ENCODE data around the gene PLEKHH2. TPM values are rescaled to one million over a fixed set of nuclear protein-coding genes. Genes with fewer than 3 reads are reported as not detected.

The PLEKHH2 gene
- total and polyA plus RNA-seq, 2 experiments from 2014 or later: 3.3 to 5.1 TPM

- Histone ChIP-seq H3K4me3 (no peak overlapping the region), H3K9me3 (ENCODE audit: low read depth) (no peaks in the 10 kb centered on the region), H3K27ac (no peak overlapping the region), H3K36me3 (replicated peaks; ENCODE audit: insufficient read depth, low read depth) (no peaks in the 10 kb centered on the region), H2AFZ (no peak overlapping the region), H3K4me1 (ENCODE audit: insufficient read depth) (no peaks in the 10 kb centered on the region), H3K79me2 (no peaks in the 10 kb centered on the region), H3K9me2 (replicated peaks; ENCODE audit: insufficient read depth) (no peaks in the 10 kb centered on the region), H3K4me2 (no peak overlapping the region), H3K27me3 (no peaks in the 10 kb centered on the region), H4K20me1 (ENCODE audit: insufficient read depth, poor library complexity, severe bottlenecking) (no peaks in the 10 kb centered on the region)
- 95% methylated on average over 3 of the region's 3 CpGs for WGBS (ENCODE audit: low lambda C conversion rate, missing lambda C conversion rate)
- no peak for DNase-seq (ENCODE audit: low spot score)
- TF ChIP-seq EZH2 (IDR thresholded peaks at IDR 0.05; ENCODE audit: borderline replicate concordance) (no peak), CTCF (IDR thresholded peaks at IDR 0.05; ENCODE audit: poor library complexity) (no peak), EZH2phosphoT487 (IDR thresholded peaks at IDR 0.05; ENCODE audit: low read depth, severe bottlenecking, unreplicated experiment) (no peak)
Measured at GRCh38 chr2:43699761-43700160, 62.7 kb downstream of the PLEKHH2 start.

- no peaks in the 10 kb centered on the region for H3K79me2 ChIP-seq
- no peaks in the 10 kb centered on the region for H4K20me1 ChIP-seq (ENCODE audit: insufficient read depth, poor library complexity, severe bottlenecking)
- TF ChIP-seq EZH2phosphoT487 (IDR thresholded peaks at IDR 0.05; ENCODE audit: low read depth, severe bottlenecking, unreplicated experiment) (no peak), EZH2 (IDR thresholded peaks at IDR 0.05; ENCODE audit: borderline replicate concordance) (no peak), CTCF (IDR thresholded peaks at IDR 0.05; ENCODE audit: poor library complexity) (no peak)
- no peak overlapping the region for H3K4me3 ChIP-seq
- H3K4me2 ChIP-seq: no peak overlapping the region
- H3K4me1 ChIP-seq (ENCODE audit: insufficient read depth): no peaks in the 10 kb centered on the region
- H3K36me3 ChIP-seq (replicated peaks; ENCODE audit: insufficient read depth, low read depth): no peaks in the 10 kb centered on the region
- H3K9me2 ChIP-seq (replicated peaks; ENCODE audit: insufficient read depth): no peaks in the 10 kb centered on the region
- no peak overlapping the region for H3K27ac ChIP-seq
- H3K9me3 ChIP-seq (ENCODE audit: low read depth): no peaks in the 10 kb centered on the region
- DNase-seq (ENCODE audit: low spot score): no peak
- no peak overlapping the region for H2AFZ ChIP-seq
- H3K27me3 ChIP-seq: no peaks in the 10 kb centered on the region
Measured at GRCh38 chr2:43701111-43701510, 64.1 kb downstream of the PLEKHH2 start.

- no peak overlapping the region for H3K4me3 ChIP-seq
- no peaks in the 10 kb centered on the region for H3K36me3 ChIP-seq (replicated peaks; ENCODE audit: insufficient read depth, low read depth)
- DNase-seq (ENCODE audit: low spot score): no peak
- no peak overlapping the region for H2AFZ ChIP-seq
- no peaks in the 10 kb centered on the region for H3K9me3 ChIP-seq (ENCODE audit: low read depth)
- no peaks in the 10 kb centered on the region for H4K20me1 ChIP-seq (ENCODE audit: insufficient read depth, poor library complexity, severe bottlenecking)
- WGBS (ENCODE audit: low lambda C conversion rate, missing lambda C conversion rate): 67% methylated on average over 7 of the region's 7 CpGs
- H3K9me2 ChIP-seq (replicated peaks; ENCODE audit: insufficient read depth): no peaks in the 10 kb centered on the region
- no peak overlapping the region for H3K27ac ChIP-seq
- no peak for TF ChIP-seq CTCF (IDR thresholded peaks at IDR 0.05; ENCODE audit: poor library complexity)
- no peak for TF ChIP-seq EZH2 (IDR thresholded peaks at IDR 0.05; ENCODE audit: borderline replicate concordance)
- TF ChIP-seq EZH2phosphoT487 (IDR thresholded peaks at IDR 0.05; ENCODE audit: low read depth, severe bottlenecking, unreplicated experiment): no peak
- H3K79me2 ChIP-seq: no peaks in the 10 kb centered on the region
- H3K4me1 ChIP-seq (ENCODE audit: insufficient read depth): no peaks in the 10 kb centered on the region
- H3K4me2 ChIP-seq: no peak overlapping the region
- no peaks in the 10 kb centered on the region for H3K27me3 ChIP-seq
Measured at GRCh38 chr2:43707255-43708015, 70.4 kb downstream of the PLEKHH2 start.

All from hepatocyte (in vitro differentiated cells).